HG03039 (cell line): ENCODE data around the gene PTGES2.
"Not testable (repeated sequence)": the region's sequence is repeated elsewhere in the genome, so short reads cannot be mapped to it uniquely, and the experiment has no call there.

Experiments used
- ATAC-seq: cut with Tn5 transposase; IDR thresholded peaks from one replicate; pipeline ENCODE4 v1.9.1; 2021; ENCODE audit warnings: mild to moderate bottlenecking, moderate library complexity; ENCODE audit not compliant: unreplicated experiment

The PTGES2 gene

GRCh38 chr9:128120741-128121465 lies 6.6 kb downstream of the PTGES2 start:
- no peak for ATAC-seq

- ATAC-seq = no peak
These were observed 7.3 kb downstream of the PTGES2 start for GRCh38 chr9:128120061-128120740.

DNA sequence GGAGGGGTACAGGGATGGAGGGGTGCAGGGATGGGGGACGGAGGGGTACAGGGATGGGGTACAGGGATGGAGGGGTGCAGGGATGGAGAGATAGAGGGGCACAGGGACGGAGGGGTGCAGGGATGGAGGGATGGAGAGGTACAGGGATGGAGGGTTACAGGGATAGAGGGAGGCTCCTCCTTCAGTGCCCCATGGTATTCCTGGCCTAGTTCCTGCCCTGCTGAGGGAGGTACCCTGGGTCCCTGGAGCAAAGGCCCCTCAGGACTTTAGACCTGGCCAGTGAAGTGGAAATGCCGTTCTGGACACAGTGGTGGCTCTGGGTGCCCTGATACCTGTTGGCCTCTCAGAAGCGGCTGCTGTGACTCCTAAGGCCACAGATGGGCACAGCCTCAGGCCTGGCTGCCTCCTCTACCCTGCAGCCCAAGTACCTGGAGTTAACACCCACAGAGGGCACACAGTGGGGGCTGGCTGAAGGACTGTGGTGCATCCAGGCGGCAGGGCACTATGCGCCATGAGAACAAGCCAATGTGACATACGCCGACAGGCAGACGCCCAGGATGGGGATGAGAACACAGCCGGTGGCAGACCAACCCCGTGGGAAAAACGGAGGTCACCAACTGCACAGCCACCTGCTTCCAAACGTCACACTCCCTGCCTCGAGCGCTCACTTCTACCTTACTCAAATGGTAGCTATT lies 8.4 kb downstream of the PTGES2 start:
- no peak for ATAC-seq

- ATAC-seq = no peak
These were observed 9.1 kb downstream of the PTGES2 start for GRCh38 chr9:128118472-128118857.

GRCh38 chr9:128117613-128118471 lies 9.7 kb downstream of the PTGES2 start:
- ATAC-seq = no peak

DNA sequence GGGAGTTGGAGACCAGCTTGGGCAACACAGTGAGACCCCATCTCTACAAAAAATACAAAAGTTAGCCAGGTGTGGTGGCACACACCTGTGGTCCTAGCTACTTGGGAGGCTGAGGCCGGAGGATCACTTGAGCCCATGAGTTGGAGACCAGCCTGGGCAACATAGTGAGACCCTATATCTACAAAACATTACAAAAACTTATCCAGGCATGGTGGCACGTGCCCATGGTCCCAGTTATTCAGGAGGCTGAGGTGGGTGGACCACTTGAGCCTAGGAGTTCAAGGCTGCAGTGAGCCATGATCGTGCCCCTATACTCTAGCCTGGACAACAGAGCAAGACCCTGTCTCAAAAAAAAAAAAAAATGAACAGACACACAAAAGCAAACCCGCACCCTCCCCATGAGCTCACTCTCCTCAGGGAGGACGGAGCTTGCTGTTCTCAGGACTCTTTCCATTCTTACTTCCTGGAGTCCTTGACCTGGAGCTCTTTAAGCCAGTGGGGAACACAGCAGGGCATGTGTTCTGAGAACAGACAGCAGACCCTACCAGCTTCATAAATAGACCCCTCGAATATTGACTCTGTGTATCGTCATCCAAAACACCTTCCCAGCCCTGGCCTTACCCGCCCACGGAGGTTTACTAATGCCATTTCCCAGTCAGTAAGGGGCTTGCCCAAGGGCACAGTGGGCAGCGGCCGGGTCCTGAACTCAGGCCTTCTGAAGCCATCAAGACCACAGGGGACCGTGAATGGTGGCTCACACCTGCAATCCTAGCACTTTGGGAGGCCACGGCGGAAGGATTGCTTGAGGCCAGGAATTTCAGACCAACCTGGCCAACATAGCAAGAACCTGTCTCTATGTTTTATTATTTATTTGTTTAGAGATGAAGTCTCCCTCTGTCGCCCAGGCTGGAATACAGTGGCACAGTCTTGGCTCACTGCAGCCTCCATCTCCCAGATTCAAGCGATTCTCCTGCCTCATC lies 11.1 kb downstream of the PTGES2 start:
- no peak for ATAC-seq

GRCh38 chr9:128115187-128116103 lies 12.1 kb downstream of the PTGES2 start:
- no peak for ATAC-seq

GRCh38 chr9:128114326-128115186 lies 13.0 kb downstream of the PTGES2 start:
- ATAC-seq = no peak

- no peak for ATAC-seq
These were observed 13.8 kb downstream of the PTGES2 start for GRCh38 chr9:128113526-128114325.

DNA sequence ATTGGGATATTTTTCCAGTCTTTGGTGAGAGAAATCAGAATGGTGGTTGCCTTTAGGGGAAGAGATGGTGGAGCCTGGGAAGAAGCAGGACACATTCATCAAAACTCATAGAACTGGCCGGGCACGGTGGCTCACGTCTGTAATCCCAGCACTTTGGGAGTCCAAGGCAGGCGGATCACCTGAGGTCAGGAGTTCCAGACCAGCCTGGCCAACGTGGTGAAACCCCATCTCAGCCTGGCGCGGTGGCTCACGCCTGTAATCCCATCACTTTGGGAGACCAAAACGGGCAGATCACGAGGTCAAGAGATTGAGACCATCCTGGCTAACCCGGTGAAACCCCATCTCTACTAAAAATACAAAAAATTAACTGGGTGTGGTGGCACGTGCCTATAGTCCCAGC lies 15.8 kb downstream of the PTGES2 start:
- ATAC-seq = not testable (repeated sequence)

- ATAC-seq = no peak
These were observed 18.3 kb downstream of the PTGES2 start for GRCh38 chr9:128109050-128109709.

- ATAC-seq = no peak
These were observed 19.1 kb downstream of the PTGES2 start for GRCh38 chr9:128108269-128109049.

GRCh38 chr9:128107468-128108268 lies 19.9 kb downstream of the PTGES2 start:
- no peak for ATAC-seq

- no peak for ATAC-seq
These were observed 20.5 kb downstream of the PTGES2 start for GRCh38 chr9:128106940-128107467.
